ENCODE measurements around the gene RARG. TPM values are rescaled to one million over a fixed set of nuclear protein-coding genes. Genes with fewer than 3 reads are reported as not detected.

RARG gene
- total RNA-seq, 1 experiment from 2014 or later: 62.0 TPM

- Histone ChIP-seq H3K4me1 (ENCODE audit: insufficient read depth, low read length) (peaks cover 53% of the 10 kb centered on the region), H3K9ac (ENCODE audit: low read length) (no peak overlapping the region), H3K79me2 (ENCODE audit: low read length) (peaks cover 44% of the 10 kb centered on the region), H3K4me2 (ENCODE audit: low read length) (no peak overlapping the region), H3K27me3 (ENCODE audit: low read length) (no peaks in the 10 kb centered on the region), H3F3A (ENCODE audit: low read length, unreplicated experiment) (peaks cover 3% of the 10 kb centered on the region), H3K36me3 (ENCODE audit: low read depth, low read length) (no peaks in the 10 kb centered on the region; the same call in 1 of the 2 replicates), H3K27ac (ENCODE audit: low read length) (no peak overlapping the region), H3K9me3 (ENCODE audit: low read length) (no peaks in the 10 kb centered on the region), H3K4me3 (ENCODE audit: low read length) (no peak overlapping the region), H2AFZ (ENCODE audit: low read length) (no peak overlapping the region), H4K20me1 (ENCODE audit: low read length) (no peaks in the 10 kb centered on the region), H3K9me2 (replicated peaks; ENCODE audit: low read length) (no peaks in the 10 kb centered on the region)
- TF ChIP-seq, protein P1, sequence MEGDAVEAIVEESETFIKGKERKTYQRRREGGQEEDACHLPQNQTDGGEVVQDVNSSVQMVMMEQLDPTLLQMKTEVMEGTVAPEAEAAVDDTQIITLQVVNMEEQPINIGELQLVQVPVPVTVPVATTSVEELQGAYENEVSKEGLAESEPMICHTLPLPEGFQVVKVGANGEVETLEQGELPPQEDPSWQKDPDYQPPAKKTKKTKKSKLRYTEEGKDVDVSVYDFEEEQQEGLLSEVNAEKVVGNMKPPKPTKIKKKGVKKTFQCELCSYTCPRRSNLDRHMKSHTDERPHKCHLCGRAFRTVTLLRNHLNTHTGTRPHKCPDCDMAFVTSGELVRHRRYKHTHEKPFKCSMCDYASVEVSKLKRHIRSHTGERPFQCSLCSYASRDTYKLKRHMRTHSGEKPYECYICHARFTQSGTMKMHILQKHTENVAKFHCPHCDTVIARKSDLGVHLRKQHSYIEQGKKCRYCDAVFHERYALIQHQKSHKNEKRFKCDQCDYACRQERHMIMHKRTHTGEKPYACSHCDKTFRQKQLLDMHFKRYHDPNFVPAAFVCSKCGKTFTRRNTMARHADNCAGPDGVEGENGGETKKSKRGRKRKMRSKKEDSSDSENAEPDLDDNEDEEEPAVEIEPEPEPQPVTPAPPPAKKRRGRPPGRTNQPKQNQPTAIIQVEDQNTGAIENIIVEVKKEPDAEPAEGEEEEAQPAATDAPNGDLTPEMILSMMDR (conservative IDR thresholded peaks at IDR 0.05; ENCODE audit: low read depth, low read length): no peak
- TF ChIP-seq EZH2phosphoT487 (IDR thresholded peaks at IDR 0.05; ENCODE audit: borderline replicate concordance, low read length): no peak
- TF ChIP-seq EZH2 (IDR thresholded peaks at IDR 0.05; ENCODE audit: low read length, unreplicated experiment): no peak
- intact Hi-C loops (cut with micrococcal nuclease): no loop called here
- BruUV-seq (replicated peaks): no TSS peak
- DNase-seq (no peak), ATAC-seq (no peak)
- ChIA-PET POLR2A (ENCODE audit: unreplicated experiment) (no interaction called here), CTCF (no interaction called here)
Observed at GRCh38 chr12:53227836-53228235, 4.2 kb downstream of the RARG start.

DNA sequence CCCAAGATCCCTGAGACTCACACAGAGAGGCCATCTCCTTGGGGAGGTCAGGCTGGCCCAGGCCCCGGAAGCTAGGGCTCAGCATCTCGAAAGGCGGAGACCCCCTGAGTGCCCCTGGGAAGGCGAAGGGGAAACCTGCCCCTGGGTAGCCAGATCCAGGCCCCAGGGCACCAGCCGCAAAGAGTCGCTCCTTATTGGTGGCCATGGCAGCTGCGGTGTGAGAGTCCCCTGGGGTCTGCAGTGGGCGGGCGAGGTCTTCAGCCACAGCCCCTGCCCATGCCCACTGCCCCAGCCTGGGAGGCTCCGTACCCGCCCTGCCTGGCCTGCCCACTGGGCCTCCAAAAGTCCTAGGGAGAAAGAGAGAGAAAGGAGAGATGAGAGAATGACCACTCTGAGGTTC, 4.7 kb downstream of the RARG start:
- no peak overlapping the region for H3K27ac ChIP-seq (ENCODE audit: low read length)
- CTCF ChIA-PET: no interaction called here
- DNase-seq (no peak), ATAC-seq (no peak)
- TF ChIP-seq EZH2 (IDR thresholded peaks at IDR 0.05; ENCODE audit: low read length, unreplicated experiment): no peak
- TF ChIP-seq, protein P1 (conservative IDR thresholded peaks at IDR 0.05; ENCODE audit: low read depth, low read length): no peak
- no peak for TF ChIP-seq EZH2phosphoT487 (IDR thresholded peaks at IDR 0.05; ENCODE audit: borderline replicate concordance, low read length)
- POLR2A ChIA-PET (ENCODE audit: unreplicated experiment): no interaction called here
- peaks cover 49% of the 10 kb centered on the region for H3K79me2 ChIP-seq (ENCODE audit: low read length)
- no peaks in the 10 kb centered on the region for H3K9me2 ChIP-seq (replicated peaks; ENCODE audit: low read length)
- H3K4me2 ChIP-seq (ENCODE audit: low read length): no peak overlapping the region
- H3K36me3 ChIP-seq (ENCODE audit: low read depth, low read length): no peaks in the 10 kb centered on the region; the same call in 1 of the 2 replicates
- no peaks in the 10 kb centered on the region for H3K9me3 ChIP-seq (ENCODE audit: low read length)
- no peak overlapping the region for H2AFZ ChIP-seq (ENCODE audit: low read length)
- no peaks in the 10 kb centered on the region for H3F3A ChIP-seq (ENCODE audit: low read length, unreplicated experiment)
- no peak overlapping the region for H3K4me3 ChIP-seq (ENCODE audit: low read length)
- intact Hi-C loops (cut with micrococcal nuclease): no loop called here
- H3K27me3 ChIP-seq (ENCODE audit: low read length): no peaks in the 10 kb centered on the region
- BruUV-seq (replicated peaks): no TSS peak
- no peak overlapping the region for H3K9ac ChIP-seq (ENCODE audit: low read length)
- no peaks in the 10 kb centered on the region for H4K20me1 ChIP-seq (ENCODE audit: low read length)
- H3K4me1 ChIP-seq (ENCODE audit: insufficient read depth, low read length): peaks cover 53% of the 10 kb centered on the region

GRCh38 chr12:53226815-53227214, 5.2 kb downstream of the RARG start:
- BruUV-seq (replicated peaks): no TSS peak
- Histone ChIP-seq H3K36me3 (ENCODE audit: low read depth, low read length) (no peaks in the 10 kb centered on the region; the same call in 1 of the 2 replicates), H4K20me1 (ENCODE audit: low read length) (no peaks in the 10 kb centered on the region), H3K4me3 (ENCODE audit: low read length) (no peak overlapping the region), H3K9me3 (ENCODE audit: low read length) (no peaks in the 10 kb centered on the region), H3K9ac (ENCODE audit: low read length) (no peak overlapping the region), H2AFZ (ENCODE audit: low read length) (no peak overlapping the region), H3K4me1 (ENCODE audit: insufficient read depth, low read length) (peaks cover 57% of the 10 kb centered on the region), H3K27ac (ENCODE audit: low read length) (no peak overlapping the region), H3K79me2 (ENCODE audit: low read length) (peaks cover 49% of the 10 kb centered on the region), H3F3A (ENCODE audit: low read length, unreplicated experiment) (no peaks in the 10 kb centered on the region), H3K27me3 (ENCODE audit: low read length) (no peaks in the 10 kb centered on the region), H3K9me2 (replicated peaks; ENCODE audit: low read length) (no peaks in the 10 kb centered on the region), H3K4me2 (ENCODE audit: low read length) (no peak overlapping the region)
- ChIA-PET POLR2A (ENCODE audit: unreplicated experiment) (no interaction called here), CTCF (no interaction called here)
- DNase-seq (no peak), ATAC-seq (no peak)
- intact Hi-C loops (cut with micrococcal nuclease): no loop called here
- no peak for TF ChIP-seq EZH2 (IDR thresholded peaks at IDR 0.05; ENCODE audit: low read length, unreplicated experiment)
- TF ChIP-seq, protein P1 (conservative IDR thresholded peaks at IDR 0.05; ENCODE audit: low read depth, low read length): no peak
- no peak for TF ChIP-seq EZH2phosphoT487 (IDR thresholded peaks at IDR 0.05; ENCODE audit: borderline replicate concordance, low read length)

All from PC-3 (cell line).